Brain microvascular endothelial cell (primary cell): Measurements from ENCODE around the gene TFDP1.

ENCODE experiments used
- DNase-seq: peaks from one replicate; pipeline ENCODE4 v3.0.0-alpha.2; 2020
- H3K27ac ChIP-seq: fragments of 250-450 bp; sonication (Bioruptor Pico); 2 replicates; pipeline ENCODE4 v1.5.1; 2020; ENCODE audit warnings: mild to moderate bottlenecking, moderate library complexity
- H3K27me3 ChIP-seq: fragments of 250-450 bp; sonication (Bioruptor Pico); replicated peaks from 2 replicates; pipeline ENCODE4 v1.5.1; 2020; ENCODE audit warnings: mild to moderate bottlenecking
- H3K36me3 ChIP-seq: fragments of 250-450 bp; sonication (Bioruptor Pico); replicated peaks from 2 replicates; pipeline ENCODE4 v1.5.1; 2020; ENCODE audit warnings: mild to moderate bottlenecking
- H3K4me3 ChIP-seq: 2 replicates; pipeline ENCODE4 v1.5.1; 2011; ENCODE audit warnings: low read depth, mild to moderate bottlenecking, control low read depth, low read length, moderate library complexity
- CTCF ChIP-seq: IDR thresholded peaks from 2 replicates; pipeline ENCODE4 v1.5.1; 2011; ENCODE audit warnings: low read depth, mild to moderate bottlenecking, moderate library complexity, low read length, control low read depth, inconsistent platforms; ENCODE audit errors: missing control alignments
- in situ Hi-C: cut with HindIII; loops from 2 replicates; pipeline ENCODE4 v1.10.0; 2017; ENCODE audit warnings: low sequenced_read_pairs, low pct_ligation_motif_present

Gene TFDP1

GRCh38 chr13:113608967-113609533 is 24.5 kb downstream of the TFDP1 start:
- H3K36me3 ChIP-seq: peaks cover 20% of the 10 kb centered on the region
- H3K27ac ChIP-seq: no peak overlapping the region
- TF ChIP-seq CTCF: no peak
- no peak for DNase-seq
- no peak overlapping the region for H3K4me3 ChIP-seq
- H3K27me3 ChIP-seq: no peaks in the 10 kb centered on the region
- in situ Hi-C loops: no loop called here

GRCh38 chr13:113609616-113610015 is 25.1 kb downstream of the TFDP1 start:
- Histone ChIP-seq H3K36me3 (peaks cover 20% of the 10 kb centered on the region), H3K27me3 (no peaks in the 10 kb centered on the region), H3K4me3 (no peak overlapping the region), H3K27ac (no peak overlapping the region)
- no peak for TF ChIP-seq CTCF
- no peak for DNase-seq
- in situ Hi-C loops: no loop called here

GRCh38 chr13:113610266-113610665 is 25.7 kb downstream of the TFDP1 start:
- no peak for DNase-seq
- no peaks in the 10 kb centered on the region for H3K27me3 ChIP-seq
- H3K27ac ChIP-seq: no peak overlapping the region
- in situ Hi-C loops: no loop called here
- peaks cover 22% of the 10 kb centered on the region for H3K36me3 ChIP-seq
- no peak overlapping the region for H3K4me3 ChIP-seq
- TF ChIP-seq CTCF: no peak

GRCh38 chr13:113611996-113612395 is 27.4 kb downstream of the TFDP1 start:
- Histone ChIP-seq H3K36me3 (peaks cover 15% of the 10 kb centered on the region), H3K27ac (no peak overlapping the region)

GRCh38 chr13:113612607-113613006 is 28.1 kb downstream of the TFDP1 start:
- no peak overlapping the region for H3K27ac ChIP-seq
- no peak for TF ChIP-seq CTCF
- in situ Hi-C loops: no loop called here
- DNase-seq: no peak
- H3K36me3 ChIP-seq: peaks cover 15% of the 10 kb centered on the region
- H3K27me3 ChIP-seq: no peaks in the 10 kb centered on the region
- H3K4me3 ChIP-seq: no peak overlapping the region

More at GRCh38 chr13:113611996-113612395, 27.4 kb downstream of the TFDP1 start:
- H3K27me3 ChIP-seq: no peaks in the 10 kb centered on the region
- no peak for TF ChIP-seq CTCF
- no peak for DNase-seq
- no peak overlapping the region for H3K4me3 ChIP-seq
- in situ Hi-C loops: no loop called here

- no peak overlapping the region for H3K4me3 ChIP-seq
- peaks cover 14% of the 10 kb centered on the region for H3K36me3 ChIP-seq
- H3K27me3 ChIP-seq: no peaks in the 10 kb centered on the region
- H3K27ac ChIP-seq: no peak overlapping the region
- in situ Hi-C loops: no loop called here
- no peak for TF ChIP-seq CTCF
- DNase-seq: no peak
These were observed 29.3 kb downstream of the TFDP1 start for GRCh38 chr13:113613789-113614379.
